ENCODE data around the gene UST.
A peak's percentile ranks its signal among the peaks of the same experiment; 100 is the strongest.
"Not testable (repeated sequence)": the region's sequence is repeated elsewhere in the genome, so short reads cannot be mapped to it uniquely, and the experiment has no call there.

The UST gene

GRCh38 chr6:149008741-149009140 lies 261.9 kb downstream of the UST start:
- no peak for DNase-seq (ENCODE audit: low spot score)

- DNase-seq (ENCODE audit: low spot score) = peak; percentile 84
Observed at GRCh38 chr6:149012040-149012545, 265.3 kb downstream of the UST start.

GRCh38 chr6:149013586-149014344 lies 266.9 kb downstream of the UST start:
- DNase-seq (ENCODE audit: low spot score) = no peak

GRCh38 chr6:149014631-149015534 lies 268.1 kb downstream of the UST start:
- no peak for DNase-seq (ENCODE audit: low spot score)

- no peak for DNase-seq (ENCODE audit: low spot score)
Observed at GRCh38 chr6:149015535-149016525, 269.0 kb downstream of the UST start.

GRCh38 chr6:149016716-149017115 lies 269.9 kb downstream of the UST start:
- no peak for DNase-seq (ENCODE audit: low spot score)

GRCh38 chr6:149020319-149020718 lies 273.5 kb downstream of the UST start:
- no peak for DNase-seq (ENCODE audit: low spot score)

- DNase-seq (ENCODE audit: low spot score) = no peak
Observed at GRCh38 chr6:149024361-149024760, 277.5 kb downstream of the UST start.

GRCh38 chr6:149025061-149025460 lies 278.2 kb downstream of the UST start:
- DNase-seq (ENCODE audit: low spot score) = no peak

- peak; percentile 62 for DNase-seq (ENCODE audit: low spot score)
Observed at GRCh38 chr6:149026530-149026942, 279.7 kb downstream of the UST start.

GRCh38 chr6:149027484-149027883 lies 280.7 kb downstream of the UST start:
- DNase-seq (ENCODE audit: low spot score) = no peak

GRCh38 chr6:149028767-149029405 lies 282.1 kb downstream of the UST start:
- DNase-seq (ENCODE audit: low spot score) = peak; percentile 91

GRCh38 chr6:149031201-149031858 lies 284.5 kb downstream of the UST start:
- no peak for DNase-seq (ENCODE audit: low spot score)

- no peak for DNase-seq (ENCODE audit: low spot score)
Observed at GRCh38 chr6:149031859-149032598, 285.2 kb downstream of the UST start.

- no peak for DNase-seq (ENCODE audit: low spot score)
Observed at GRCh38 chr6:149032599-149033405, 286.0 kb downstream of the UST start.

GRCh38 chr6:149033454-149033853 lies 286.6 kb downstream of the UST start:
- no peak for DNase-seq (ENCODE audit: low spot score)

- DNase-seq (ENCODE audit: low spot score) = no peak
Observed at GRCh38 chr6:149035766-149036165, 288.9 kb downstream of the UST start.

GRCh38 chr6:149037051-149037671 lies 290.3 kb downstream of the UST start:
- no peak for DNase-seq (ENCODE audit: low spot score)

- DNase-seq (ENCODE audit: low spot score) = not testable (repeated sequence)
Observed at GRCh38 chr6:149039025-149039424, 292.2 kb downstream of the UST start.
